Astrocyte of the cerebellum (primary cell): Measurements from ENCODE around the gene DISP1.
A peak's percentile ranks its signal among the peaks of the same experiment; 100 is the strongest.

Experiments
- DNase-seq: peaks from one replicate; pipeline ENCODE4 v3.0.0-alpha.2; 2011; ENCODE audit warnings: low read depth
- H3K4me3 ChIP-seq: 2 replicates; pipeline ENCODE4 v1.5.1; 2011; ENCODE audit warnings: mild to moderate bottlenecking, low read depth, low read length, moderate library complexity
- CTCF ChIP-seq: IDR thresholded peaks from 2 replicates; pipeline ENCODE4 v1.5.1; 2012; ENCODE audit warnings: low read length, low read depth, moderate library complexity, mild to moderate bottlenecking; ENCODE audit errors: missing control alignments
- in situ Hi-C: cut with HindIII; loops from 2 replicates; pipeline ENCODE4 v1.10.0; 2017; ENCODE audit warnings: low sequenced_read_pairs

DISP1 gene

GRCh38 chr1:222824641-222825040 lies 9.8 kb downstream of the DISP1 start:
- in situ Hi-C loops: no loop called here
- DNase-seq: peak; percentile 18
- no peak for TF ChIP-seq CTCF
- H3K4me3 ChIP-seq: peak overlapping the region; percentile 26

GRCh38 chr1:222828939-222829338 lies 14.1 kb downstream of the DISP1 start:
- no peak for DNase-seq
- no peak overlapping the region for H3K4me3 ChIP-seq
- in situ Hi-C loops: no loop called here
- TF ChIP-seq CTCF: no peak

- no peak overlapping the region for H3K4me3 ChIP-seq
- DNase-seq: peak; percentile 48
- in situ Hi-C loops: no loop called here
- no peak for TF ChIP-seq CTCF
These were observed 15.0 kb downstream of the DISP1 start for GRCh38 chr1:222829868-222830267.

GRCh38 chr1:222833356-222833876 lies 18.6 kb downstream of the DISP1 start:
- H3K4me3 ChIP-seq: no peak overlapping the region
- in situ Hi-C loops: no loop called here
- TF ChIP-seq CTCF: no peak
- DNase-seq: no peak

GRCh38 chr1:222843469-222844410 lies 28.9 kb downstream of the DISP1 start:
- DNase-seq: no peak
- in situ Hi-C loops: no loop called here
- no peak for TF ChIP-seq CTCF
- H3K4me3 ChIP-seq: no peak overlapping the region

GRCh38 chr1:222844411-222844779 lies 29.6 kb downstream of the DISP1 start:
- in situ Hi-C loops: no loop called here
- no peak for TF ChIP-seq CTCF
- H3K4me3 ChIP-seq: no peak overlapping the region
- no peak for DNase-seq
